AG09319 (cell line): ENCODE measurements around the gene RAB5B.

ENCODE experiments used
- DNase-seq: peaks from one replicate; pipeline ENCODE4 v3.0.0-alpha.2; 2010; ENCODE audit warnings: low read depth; ENCODE audit errors: extremely low read depth
- TF ChIP-seq, protein P1 (sequence below): IDR thresholded peaks from 2 replicates; pipeline ENCODE4 v1.5.1; 2011; ENCODE audit warnings: low read depth, mild to moderate bottlenecking, inconsistent platforms, low read length, moderate library complexity

The RAB5B gene

DNA sequence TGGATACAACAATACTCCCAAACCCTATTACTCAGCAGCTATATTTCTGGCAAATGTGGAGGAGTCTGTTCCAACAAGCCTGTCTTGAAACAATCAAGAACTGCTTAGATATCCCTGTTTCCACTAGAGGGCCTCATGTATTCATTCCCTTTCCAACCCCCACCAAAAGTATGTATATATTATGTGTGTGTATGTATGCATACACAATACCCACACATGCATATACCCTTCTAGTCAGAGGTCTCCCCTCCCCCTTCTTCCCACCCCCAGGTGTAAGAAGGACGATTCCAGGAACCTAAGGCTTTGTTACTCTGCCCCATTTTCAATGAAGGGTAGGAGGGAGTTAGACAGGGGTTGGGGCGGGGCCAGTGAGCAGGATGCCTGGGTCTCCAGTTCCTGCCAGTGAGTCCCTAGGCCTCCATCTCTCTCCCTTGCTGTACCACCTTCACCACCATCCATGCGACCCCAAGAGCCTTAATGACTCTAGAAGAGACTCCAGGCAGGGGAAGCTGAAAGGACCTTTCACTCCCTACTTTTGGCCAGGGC lies 43.0 kb upstream of the RAB5B start, which contains the start of gene DGKA:
DGKA (plus strand) TSS at position 392 of the 546 bp plus-strand sequence. CDS start 5,342 bp downstream, outside the sequence.
- TF ChIP-seq, protein P1, sequence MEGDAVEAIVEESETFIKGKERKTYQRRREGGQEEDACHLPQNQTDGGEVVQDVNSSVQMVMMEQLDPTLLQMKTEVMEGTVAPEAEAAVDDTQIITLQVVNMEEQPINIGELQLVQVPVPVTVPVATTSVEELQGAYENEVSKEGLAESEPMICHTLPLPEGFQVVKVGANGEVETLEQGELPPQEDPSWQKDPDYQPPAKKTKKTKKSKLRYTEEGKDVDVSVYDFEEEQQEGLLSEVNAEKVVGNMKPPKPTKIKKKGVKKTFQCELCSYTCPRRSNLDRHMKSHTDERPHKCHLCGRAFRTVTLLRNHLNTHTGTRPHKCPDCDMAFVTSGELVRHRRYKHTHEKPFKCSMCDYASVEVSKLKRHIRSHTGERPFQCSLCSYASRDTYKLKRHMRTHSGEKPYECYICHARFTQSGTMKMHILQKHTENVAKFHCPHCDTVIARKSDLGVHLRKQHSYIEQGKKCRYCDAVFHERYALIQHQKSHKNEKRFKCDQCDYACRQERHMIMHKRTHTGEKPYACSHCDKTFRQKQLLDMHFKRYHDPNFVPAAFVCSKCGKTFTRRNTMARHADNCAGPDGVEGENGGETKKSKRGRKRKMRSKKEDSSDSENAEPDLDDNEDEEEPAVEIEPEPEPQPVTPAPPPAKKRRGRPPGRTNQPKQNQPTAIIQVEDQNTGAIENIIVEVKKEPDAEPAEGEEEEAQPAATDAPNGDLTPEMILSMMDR, result peak; percentile 67
- no peak for DNase-seq

DNA sequence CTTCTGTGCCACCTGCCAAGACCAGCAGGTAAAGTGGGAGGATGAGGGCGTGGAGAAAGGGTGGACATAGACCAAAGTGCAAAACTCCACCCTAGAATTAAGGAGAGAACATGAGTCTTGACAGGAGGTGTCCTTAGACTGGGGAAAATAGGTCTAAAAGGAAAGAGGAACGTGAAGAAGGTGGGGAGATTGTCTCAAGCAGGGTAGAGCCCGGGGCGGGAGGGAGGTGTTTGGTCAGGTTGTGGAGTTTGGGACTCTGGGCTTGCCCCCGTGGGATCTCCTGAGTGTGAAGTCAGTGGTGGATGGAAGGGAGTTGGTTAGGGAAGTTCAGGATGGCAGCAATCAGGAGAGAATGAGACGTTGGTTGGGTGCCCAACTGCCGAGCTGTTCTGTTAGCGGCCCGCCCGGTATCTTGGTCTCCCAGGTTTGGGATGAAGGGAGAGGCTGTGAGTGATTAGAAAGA lies 42.5 kb upstream of the RAB5B start:
- DNase-seq, result no peak
- TF ChIP-seq, protein P1, result no peak

DNA sequence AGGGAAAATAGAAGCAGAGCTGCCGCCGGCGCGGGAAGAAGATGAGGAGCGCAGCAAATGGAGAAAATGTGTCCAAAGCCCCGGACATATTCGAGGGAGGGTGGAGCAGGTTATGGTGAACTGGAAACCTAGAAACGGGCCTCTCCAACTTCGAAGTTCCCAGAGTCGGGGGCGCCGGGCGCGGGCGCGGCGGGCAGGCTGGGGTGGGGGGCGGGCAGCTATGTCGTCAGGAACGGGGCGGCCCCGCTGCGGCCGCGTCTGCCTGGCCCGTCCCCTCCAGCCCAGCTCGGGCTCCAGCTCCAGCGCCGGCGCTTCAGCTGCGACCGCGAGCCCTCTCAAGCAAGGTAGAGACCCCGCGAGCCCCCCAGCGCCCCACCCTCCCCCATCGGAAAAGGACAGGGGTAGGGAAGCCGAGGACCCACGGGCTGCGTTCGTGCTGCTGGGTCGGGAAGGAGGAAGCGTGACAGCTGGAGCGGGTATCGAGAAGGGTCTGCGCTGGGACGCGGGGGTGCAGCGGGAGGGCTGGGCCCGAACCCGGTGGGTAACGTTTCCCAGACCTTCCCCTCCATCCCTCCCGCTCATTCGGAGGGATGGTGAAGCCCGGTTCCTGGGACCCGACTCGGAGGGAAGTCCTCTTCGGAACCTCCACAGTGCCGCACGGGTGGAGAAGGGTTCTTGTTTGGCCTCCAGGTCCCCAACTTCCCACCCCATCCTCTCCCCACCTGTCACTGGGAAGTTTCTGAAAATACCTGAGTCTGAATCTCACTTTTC lies 41.9 kb upstream of the RAB5B start:
- TF ChIP-seq, protein P1, result no peak
- no peak for DNase-seq

DNA sequence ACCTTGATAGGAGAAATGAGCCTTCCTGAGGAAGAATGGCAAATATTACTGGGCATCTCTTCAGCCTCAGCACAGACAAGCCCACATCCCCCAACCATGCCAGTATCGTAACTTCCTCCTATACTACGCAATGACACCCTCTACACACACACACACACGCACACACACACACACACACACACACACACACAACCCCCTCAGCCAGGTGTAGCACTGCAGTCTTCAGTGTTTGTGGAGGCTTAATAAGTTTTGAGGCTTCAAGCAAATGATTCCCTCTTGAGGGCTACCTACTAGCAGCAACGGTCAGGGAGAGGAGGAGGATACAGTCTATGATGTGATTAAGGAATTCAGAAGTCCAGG lies 41.3 kb upstream of the RAB5B start:
- no peak for DNase-seq
- TF ChIP-seq, protein P1, result no peak

DNA sequence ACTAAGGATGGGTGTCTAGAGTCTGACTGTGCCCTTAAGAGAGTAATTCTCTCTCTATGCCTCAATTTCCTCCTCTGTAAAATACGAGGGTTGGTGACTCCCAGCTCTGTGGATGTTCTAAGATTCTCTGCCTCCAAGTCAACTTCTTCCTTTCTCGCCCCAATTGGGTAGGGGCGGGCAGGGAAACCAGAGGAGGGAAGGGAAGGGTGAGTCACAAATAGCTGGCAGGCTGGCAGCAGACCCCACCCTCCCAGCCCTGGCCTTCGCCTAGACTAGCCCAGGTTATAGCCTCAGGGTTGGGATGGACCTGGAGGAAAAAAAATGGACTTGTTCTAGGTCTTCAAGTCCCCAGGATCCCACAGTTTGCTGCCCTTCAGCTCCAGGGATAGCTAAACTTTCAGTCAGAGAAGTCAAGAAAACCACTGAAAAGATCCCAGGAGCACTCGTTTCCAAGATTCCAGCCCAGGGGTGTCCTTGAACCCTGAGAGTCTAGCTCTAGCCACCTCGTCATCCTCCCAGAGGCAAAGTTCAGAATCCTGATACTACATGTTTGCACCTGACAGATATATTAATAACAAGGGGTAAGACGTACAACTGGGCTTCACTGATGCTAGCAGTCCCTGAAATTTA lies 40.6 kb upstream of the RAB5B start:
- TF ChIP-seq, protein P1, result no peak
- DNase-seq, result no peak

DNA sequence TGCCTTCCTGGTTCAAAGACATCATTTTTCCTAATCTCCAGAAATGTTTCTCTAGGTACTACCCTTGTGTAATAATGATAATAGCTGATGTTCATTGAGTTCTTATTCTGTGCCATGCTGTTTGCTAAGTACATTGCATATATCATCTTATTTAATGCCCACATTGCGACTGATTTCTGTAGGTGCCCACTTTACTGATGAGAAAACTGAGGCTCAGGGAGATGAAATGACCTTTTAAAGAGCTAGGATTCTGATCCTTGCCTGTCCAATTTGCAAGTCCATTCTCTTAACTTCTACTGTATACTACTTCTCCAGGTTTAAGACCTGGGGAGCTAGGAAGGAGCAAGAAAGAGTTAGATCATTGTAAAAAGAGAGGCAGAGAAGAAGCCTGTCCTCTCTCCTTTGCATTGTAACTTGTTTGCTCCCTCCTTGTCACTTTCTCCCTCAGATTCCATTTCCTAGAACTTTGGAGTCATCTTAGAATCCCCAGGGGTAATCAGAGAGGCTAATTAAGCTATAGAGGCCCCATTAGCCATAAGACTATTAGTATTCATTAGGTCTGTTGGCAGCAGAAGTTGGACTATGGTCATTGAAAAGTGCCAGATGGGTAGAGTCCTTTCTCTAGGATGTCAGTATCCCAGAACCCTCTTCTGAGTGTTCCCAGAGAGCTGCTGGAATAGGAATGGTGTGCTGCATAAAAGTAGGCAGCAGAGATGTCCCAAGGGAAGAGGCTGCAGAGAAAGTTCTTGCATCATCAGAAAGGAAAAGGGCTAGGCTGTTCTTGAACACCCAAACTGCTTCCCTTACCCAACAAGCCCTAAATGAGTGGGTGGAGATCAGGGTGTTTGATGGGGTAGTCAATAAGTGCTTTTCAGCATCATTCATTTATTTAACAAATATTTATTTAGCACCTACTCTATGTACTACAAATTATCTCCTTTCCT lies 39.8 kb upstream of the RAB5B start:
- TF ChIP-seq, protein P1, result no peak
- DNase-seq, result no peak
